ENCODE results near the gene CCDC185.
"Not testable (repeated sequence)": the region's sequence is repeated elsewhere in the genome, so short reads cannot be mapped to it uniquely, and the experiment has no call there.

CCDC185 gene

GRCh38 chr1:223378754-223379153, 14.5 kb upstream of the CCDC185 start:
- no peak for DNase-seq (ENCODE audit: low spot score)
- CTCF ChIA-PET = no interaction called here
- H3K27ac ChIP-seq = no peak overlapping the region
- TF ChIP-seq CTCF (conservative IDR thresholded peaks at IDR 0.05; ENCODE audit: low read depth) = no peak
- POLR2A ChIA-PET (ENCODE audit: low non-redundant PET) = no interaction called here

- H3K27ac ChIP-seq = no peak overlapping the region
- CTCF ChIA-PET = no interaction called here
- POLR2A ChIA-PET (ENCODE audit: low non-redundant PET) = no interaction called here
- TF ChIP-seq CTCF (conservative IDR thresholded peaks at IDR 0.05; ENCODE audit: low read depth) = no peak
- DNase-seq (ENCODE audit: low spot score) = no peak
Measured at GRCh38 chr1:223386013-223386412, 7.2 kb upstream of the CCDC185 start.

- TF ChIP-seq CTCF (conservative IDR thresholded peaks at IDR 0.05; ENCODE audit: low read depth) = no peak
- POLR2A ChIA-PET (ENCODE audit: low non-redundant PET) = no interaction called here
- DNase-seq (ENCODE audit: low spot score) = no peak
- H3K27ac ChIP-seq = no peak overlapping the region
- CTCF ChIA-PET = no interaction called here
Measured at GRCh38 chr1:223390618-223391017, 2.6 kb upstream of the CCDC185 start.

- ChIA-PET CTCF (interaction anchor here (0.6 kb wide), 2 partner anchors 74 to 283 kb away, joined by 3 to 4 read pairs; no protein-coding TSS in a partner anchor), POLR2A (ENCODE audit: low non-redundant PET) (interaction anchor here (0.5 kb wide), 1 partner anchor 38 kb away, joined by 4 read pairs; no protein-coding TSS in a partner anchor)
- no peak for DNase-seq (ENCODE audit: low spot score)
- no peak for TF ChIP-seq CTCF (conservative IDR thresholded peaks at IDR 0.05; ENCODE audit: low read depth)
- H3K27ac ChIP-seq = no peak overlapping the region
Measured at GRCh38 chr1:223394242-223394641, 1.0 kb downstream of the CCDC185 start.

- no peak for DNase-seq (ENCODE audit: low spot score)
- CTCF ChIA-PET = interaction anchor here (0.6 kb wide), 1 partner anchor 283 kb away, joined by 3 read pairs; no protein-coding TSS in a partner anchor
- POLR2A ChIA-PET (ENCODE audit: low non-redundant PET) = no interaction called here
- H3K27ac ChIP-seq = no peak overlapping the region
- TF ChIP-seq CTCF (conservative IDR thresholded peaks at IDR 0.05; ENCODE audit: low read depth) = no peak
Measured at GRCh38 chr1:223394706-223395105, 1.5 kb downstream of the CCDC185 start.

GRCh38 chr1:223399393-223399792, 6.2 kb downstream of the CCDC185 start:
- DNase-seq (ENCODE audit: low spot score); POLR2A ChIA-PET (ENCODE audit: low non-redundant PET); CTCF ChIA-PET; H3K27ac ChIP-seq: not testable (repeated sequence)

GRCh38 chr1:223401873-223402789, 8.9 kb downstream of the CCDC185 start:
- TF ChIP-seq CTCF (conservative IDR thresholded peaks at IDR 0.05; ENCODE audit: low read depth) = no peak
- ChIA-PET CTCF (no interaction called here), POLR2A (ENCODE audit: low non-redundant PET) (no interaction called here)
- peak; percentile 93 for DNase-seq (ENCODE audit: low spot score)
- H3K27ac ChIP-seq = no peak overlapping the region
